Measurements from ENCODE around the gene ACTL6B. TPM values are rescaled to one million over a fixed set of nuclear protein-coding genes. Genes with fewer than 3 reads are reported as not detected.

The ACTL6B gene
- total RNA-seq, 2 donors from 2014 or later: not detected

- no peak for TF ChIP-seq CTCF (IDR thresholded peaks at IDR 0.05)
- DNase-seq (ENCODE audit: low spot score): no peak
Measured at GRCh38 chr7:100693312-100694097, 37.3 kb upstream of the ACTL6B start.

DNA sequence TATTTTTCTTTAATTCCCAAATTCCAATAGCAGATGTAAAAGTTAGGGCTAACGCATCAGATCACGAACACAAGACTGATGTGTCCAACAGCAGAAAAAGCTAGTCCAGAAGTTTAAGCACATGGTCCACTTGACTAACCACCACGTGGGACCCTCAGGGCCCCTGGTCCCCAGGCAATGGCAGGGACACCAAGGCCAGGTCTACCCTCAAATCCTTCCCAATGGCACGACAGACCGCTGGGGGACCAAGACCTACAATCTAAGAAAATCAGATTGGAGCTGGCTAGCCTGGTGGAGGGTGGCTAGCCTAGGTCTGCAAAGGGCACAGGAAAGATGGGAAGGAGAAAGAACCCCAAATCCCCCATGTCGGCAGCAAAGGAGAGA lies 36.3 kb upstream of the ACTL6B start:
- Histone ChIP-seq H3K4me3 (peak overlapping the region; percentile 57 to 93), H3K4me1 (peaks cover 0 to 63% of the 10 kb centered on the region in 2 donors), H3K27me3 (no peaks in the 10 kb centered on the region), H3K36me3 (peaks cover 12% of the 10 kb centered on the region), H3K9me3 (no peaks in the 10 kb centered on the region), H3K27ac (peak overlapping the region; percentile 80 to 88)
- TF ChIP-seq CTCF (IDR thresholded peaks at IDR 0.05): no peak
- DNase-seq (ENCODE audit: low spot score): no peak

More at GRCh38 chr7:100693312-100694097, 37.3 kb upstream of the ACTL6B start:
- Histone ChIP-seq H3K36me3 (peaks cover 3% of the 10 kb centered on the region), H3K4me3 (peak overlapping the region; percentile 57 to 93), H3K27ac (peak overlapping the region; percentile 80 to 88), H3K4me1 (peaks cover 0 to 54% of the 10 kb centered on the region in 2 donors), H3K27me3 (no peaks in the 10 kb centered on the region), H3K9me3 (no peaks in the 10 kb centered on the region)

DNA sequence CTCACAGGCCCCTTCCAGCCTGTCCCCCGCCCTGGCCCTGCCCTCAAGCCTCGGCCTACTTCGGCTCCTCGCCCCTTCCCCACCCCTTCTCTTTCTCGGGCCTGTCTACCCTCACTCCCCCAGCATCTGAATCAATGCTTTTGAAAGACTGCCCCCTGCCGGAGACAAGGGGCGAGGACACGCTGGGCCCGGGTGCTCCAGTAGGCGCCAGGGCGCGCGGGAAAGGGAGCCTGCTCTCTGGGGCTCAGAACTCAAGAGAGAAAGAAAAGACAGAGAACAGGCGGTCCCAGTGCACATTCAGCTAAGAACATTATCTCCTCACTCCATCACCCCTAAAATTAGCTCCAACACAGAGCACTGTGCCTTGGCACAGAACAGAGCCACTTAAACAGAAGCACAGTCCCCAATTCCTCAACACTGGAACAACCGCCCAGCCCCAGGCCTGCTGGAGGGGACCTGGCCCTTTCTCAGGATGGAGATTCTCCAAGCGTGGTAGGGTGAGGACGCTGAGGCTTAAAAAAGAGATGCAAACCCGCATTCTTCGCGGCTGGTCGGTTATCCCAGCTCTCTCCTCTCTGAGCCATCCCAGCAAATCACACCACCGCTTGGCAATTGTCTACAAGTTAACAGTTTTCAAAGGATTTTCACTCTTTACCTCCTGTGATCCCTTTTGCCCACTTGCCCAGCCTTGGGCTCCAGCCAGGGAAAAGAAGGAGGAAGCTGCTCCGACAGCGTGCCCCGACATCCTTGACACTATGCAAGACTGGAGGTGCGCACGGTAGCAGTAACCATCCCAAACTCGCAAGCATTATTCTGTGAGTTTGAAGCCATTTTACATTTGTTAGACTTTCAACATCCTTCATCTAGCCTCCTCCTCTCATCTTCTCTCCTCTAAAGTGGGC lies 35.7 kb upstream of the ACTL6B start:
- peak; percentile 84 to 96 for TF ChIP-seq CTCF (IDR thresholded peaks at IDR 0.05)
- peak overlapping the region in 1 of 2 donors; percentile 93 for H3K4me3 ChIP-seq
- peak; percentile 82 for DNase-seq (ENCODE audit: low spot score)
- peaks cover 0 to 66% of the 10 kb centered on the region in 2 donors for H3K4me1 ChIP-seq
- no peaks in the 10 kb centered on the region for H3K27me3 ChIP-seq
- H3K9me3 ChIP-seq: no peaks in the 10 kb centered on the region
- H3K36me3 ChIP-seq: peaks cover 19% of the 10 kb centered on the region
- peak overlapping the region; percentile 63 to 80 for H3K27ac ChIP-seq

- Histone ChIP-seq H3K4me3 (no peak overlapping the region), H3K9me3 (no peaks in the 10 kb centered on the region), H3K27ac (peak overlapping the region in 1 of 2 donors; percentile 28), H3K36me3 (peaks cover 43% of the 10 kb centered on the region), H3K4me1 (peaks cover 0 to 62% of the 10 kb centered on the region in 2 donors), H3K27me3 (no peaks in the 10 kb centered on the region)
- no peak for DNase-seq (ENCODE audit: low spot score)
- no peak for TF ChIP-seq CTCF (IDR thresholded peaks at IDR 0.05)
Measured at GRCh38 chr7:100689230-100690135, 33.2 kb upstream of the ACTL6B start.

DNA sequence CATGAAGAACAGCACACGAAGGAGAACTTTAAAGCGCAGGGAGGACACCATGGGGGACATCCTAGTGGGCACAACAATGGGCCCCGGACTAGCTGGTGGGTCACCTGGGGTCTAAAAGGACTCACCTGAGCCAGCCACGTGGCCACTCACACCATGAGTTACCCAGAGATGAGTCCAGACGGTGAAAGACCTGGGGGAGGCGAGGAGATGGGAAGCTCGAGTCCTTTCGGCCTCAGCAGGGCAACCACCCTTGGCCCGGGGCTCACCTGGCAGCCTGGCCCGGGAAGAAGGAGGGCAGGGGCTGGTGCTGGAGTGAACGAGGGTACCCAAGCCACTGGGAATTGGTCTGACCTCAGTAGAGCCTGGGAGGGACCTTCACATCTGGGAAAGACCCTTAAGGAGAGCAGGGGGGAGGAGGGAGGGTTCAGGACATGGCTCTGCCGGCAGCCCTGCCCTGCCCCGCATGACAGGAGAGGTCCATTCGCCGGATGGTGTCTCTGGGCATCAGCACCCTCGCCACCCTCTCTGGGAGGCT lies 32.1 kb upstream of the ACTL6B start:
- H3K36me3 ChIP-seq: peaks cover 54% of the 10 kb centered on the region
- TF ChIP-seq CTCF (IDR thresholded peaks at IDR 0.05): no peak
- H3K4me1 ChIP-seq: peaks cover 0 to 61% of the 10 kb centered on the region in 2 donors
- no peaks in the 10 kb centered on the region for H3K27me3 ChIP-seq
- H3K27ac ChIP-seq: peak overlapping the region in 1 of 2 donors; percentile 6
- no peak for DNase-seq (ENCODE audit: low spot score)
- no peak overlapping the region for H3K4me3 ChIP-seq
- H3K9me3 ChIP-seq: no peaks in the 10 kb centered on the region
